ENCODE measurements around the gene VEPH1.
"Not testable (repeated sequence)": the region's sequence is repeated elsewhere in the genome, so short reads cannot be mapped to it uniquely, and the experiment has no call there.

VEPH1 gene

GRCh38 chr3:157353652-157354051 lies 149.6 kb downstream of the VEPH1 start:
- Histone ChIP-seq H3K4me3 (replicated peaks; ENCODE audit: insufficient read depth, low read length) (no peak overlapping the region), H3K27me3 (ENCODE audit: insufficient read depth, poor library complexity, severe bottlenecking) (no peaks in the 10 kb centered on the region), H3K27ac (replicated peaks) (no peak overlapping the region)
- no peak for DNase-seq (ENCODE audit: low read depth in 1 of 2, low spot score in 1 of 2)
- TF ChIP-seq GABPA (IDR thresholded peaks at IDR 0.05; ENCODE audit: low read depth) (no peak), SPI1 (IDR thresholded peaks at IDR 0.05; ENCODE audit: borderline replicate concordance, low read depth) (no peak), POLR2AphosphoS5 (IDR thresholded peaks at IDR 0.05; ENCODE audit: low read depth) (no peak)
- TF ChIP-seq, protein P1, sequence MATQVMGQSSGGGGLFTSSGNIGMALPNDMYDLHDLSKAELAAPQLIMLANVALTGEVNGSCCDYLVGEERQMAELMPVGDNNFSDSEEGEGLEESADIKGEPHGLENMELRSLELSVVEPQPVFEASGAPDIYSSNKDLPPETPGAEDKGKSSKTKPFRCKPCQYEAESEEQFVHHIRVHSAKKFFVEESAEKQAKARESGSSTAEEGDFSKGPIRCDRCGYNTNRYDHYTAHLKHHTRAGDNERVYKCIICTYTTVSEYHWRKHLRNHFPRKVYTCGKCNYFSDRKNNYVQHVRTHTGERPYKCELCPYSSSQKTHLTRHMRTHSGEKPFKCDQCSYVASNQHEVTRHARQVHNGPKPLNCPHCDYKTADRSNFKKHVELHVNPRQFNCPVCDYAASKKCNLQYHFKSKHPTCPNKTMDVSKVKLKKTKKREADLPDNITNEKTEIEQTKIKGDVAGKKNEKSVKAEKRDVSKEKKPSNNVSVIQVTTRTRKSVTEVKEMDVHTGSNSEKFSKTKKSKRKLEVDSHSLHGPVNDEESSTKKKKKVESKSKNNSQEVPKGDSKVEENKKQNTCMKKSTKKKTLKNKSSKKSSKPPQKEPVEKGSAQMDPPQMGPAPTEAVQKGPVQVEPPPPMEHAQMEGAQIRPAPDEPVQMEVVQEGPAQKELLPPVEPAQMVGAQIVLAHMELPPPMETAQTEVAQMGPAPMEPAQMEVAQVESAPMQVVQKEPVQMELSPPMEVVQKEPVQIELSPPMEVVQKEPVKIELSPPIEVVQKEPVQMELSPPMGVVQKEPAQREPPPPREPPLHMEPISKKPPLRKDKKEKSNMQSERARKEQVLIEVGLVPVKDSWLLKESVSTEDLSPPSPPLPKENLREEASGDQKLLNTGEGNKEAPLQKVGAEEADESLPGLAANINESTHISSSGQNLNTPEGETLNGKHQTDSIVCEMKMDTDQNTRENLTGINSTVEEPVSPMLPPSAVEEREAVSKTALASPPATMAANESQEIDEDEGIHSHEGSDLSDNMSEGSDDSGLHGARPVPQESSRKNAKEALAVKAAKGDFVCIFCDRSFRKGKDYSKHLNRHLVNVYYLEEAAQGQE (IDR thresholded peaks at IDR 0.05; ENCODE audit: insufficient replicate concordance, low read depth), result no peak
- TF ChIP-seq, protein P2, sequence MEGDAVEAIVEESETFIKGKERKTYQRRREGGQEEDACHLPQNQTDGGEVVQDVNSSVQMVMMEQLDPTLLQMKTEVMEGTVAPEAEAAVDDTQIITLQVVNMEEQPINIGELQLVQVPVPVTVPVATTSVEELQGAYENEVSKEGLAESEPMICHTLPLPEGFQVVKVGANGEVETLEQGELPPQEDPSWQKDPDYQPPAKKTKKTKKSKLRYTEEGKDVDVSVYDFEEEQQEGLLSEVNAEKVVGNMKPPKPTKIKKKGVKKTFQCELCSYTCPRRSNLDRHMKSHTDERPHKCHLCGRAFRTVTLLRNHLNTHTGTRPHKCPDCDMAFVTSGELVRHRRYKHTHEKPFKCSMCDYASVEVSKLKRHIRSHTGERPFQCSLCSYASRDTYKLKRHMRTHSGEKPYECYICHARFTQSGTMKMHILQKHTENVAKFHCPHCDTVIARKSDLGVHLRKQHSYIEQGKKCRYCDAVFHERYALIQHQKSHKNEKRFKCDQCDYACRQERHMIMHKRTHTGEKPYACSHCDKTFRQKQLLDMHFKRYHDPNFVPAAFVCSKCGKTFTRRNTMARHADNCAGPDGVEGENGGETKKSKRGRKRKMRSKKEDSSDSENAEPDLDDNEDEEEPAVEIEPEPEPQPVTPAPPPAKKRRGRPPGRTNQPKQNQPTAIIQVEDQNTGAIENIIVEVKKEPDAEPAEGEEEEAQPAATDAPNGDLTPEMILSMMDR (IDR thresholded peaks at IDR 0.05; ENCODE audit: insufficient read depth, low read length), result no peak

- no peaks in the 10 kb centered on the region for H3K27me3 ChIP-seq (ENCODE audit: insufficient read depth, poor library complexity, severe bottlenecking)
- no peak overlapping the region for H3K4me3 ChIP-seq (replicated peaks; ENCODE audit: insufficient read depth, low read length)
- DNase-seq (ENCODE audit: low read depth in 1 of 2, low spot score in 1 of 2), result no peak
- H3K27ac ChIP-seq (replicated peaks), result no peak overlapping the region
- TF ChIP-seq SPI1 (IDR thresholded peaks at IDR 0.05; ENCODE audit: borderline replicate concordance, low read depth) (no peak), POLR2AphosphoS5 (IDR thresholded peaks at IDR 0.05; ENCODE audit: low read depth) (no peak), GABPA (IDR thresholded peaks at IDR 0.05; ENCODE audit: low read depth) (no peak)
- TF ChIP-seq, protein P1 (IDR thresholded peaks at IDR 0.05; ENCODE audit: insufficient replicate concordance, low read depth), result no peak
- TF ChIP-seq, protein P2 (IDR thresholded peaks at IDR 0.05; ENCODE audit: insufficient read depth, low read length), result no peak
Measured at GRCh38 chr3:157351981-157352380, 151.2 kb downstream of the VEPH1 start.

DNA sequence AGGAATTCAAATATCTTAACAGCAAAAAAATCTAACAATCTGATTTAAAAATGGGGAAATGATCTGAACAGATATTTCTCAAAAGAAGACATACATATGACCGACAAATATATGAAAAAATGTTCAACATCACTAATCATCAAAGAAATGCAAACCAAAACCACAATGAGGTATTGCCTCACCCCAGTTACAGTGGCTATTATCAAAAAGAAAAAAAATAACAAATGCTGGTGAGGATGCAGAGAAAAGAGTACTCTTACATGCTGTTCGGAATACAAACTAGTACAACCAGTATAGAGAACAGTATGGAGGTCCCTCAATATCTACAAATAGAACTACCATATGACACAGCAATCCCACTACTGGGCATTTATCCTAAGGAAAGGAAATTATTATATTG lies 152.6 kb downstream of the VEPH1 start:
- H3K27me3 ChIP-seq (ENCODE audit: insufficient read depth, poor library complexity, severe bottlenecking); H3K27ac ChIP-seq (replicated peaks); H3K4me3 ChIP-seq (replicated peaks; ENCODE audit: insufficient read depth, low read length); DNase-seq (ENCODE audit: low read depth in 1 of 2, low spot score in 1 of 2): not testable (repeated sequence)

DNA sequence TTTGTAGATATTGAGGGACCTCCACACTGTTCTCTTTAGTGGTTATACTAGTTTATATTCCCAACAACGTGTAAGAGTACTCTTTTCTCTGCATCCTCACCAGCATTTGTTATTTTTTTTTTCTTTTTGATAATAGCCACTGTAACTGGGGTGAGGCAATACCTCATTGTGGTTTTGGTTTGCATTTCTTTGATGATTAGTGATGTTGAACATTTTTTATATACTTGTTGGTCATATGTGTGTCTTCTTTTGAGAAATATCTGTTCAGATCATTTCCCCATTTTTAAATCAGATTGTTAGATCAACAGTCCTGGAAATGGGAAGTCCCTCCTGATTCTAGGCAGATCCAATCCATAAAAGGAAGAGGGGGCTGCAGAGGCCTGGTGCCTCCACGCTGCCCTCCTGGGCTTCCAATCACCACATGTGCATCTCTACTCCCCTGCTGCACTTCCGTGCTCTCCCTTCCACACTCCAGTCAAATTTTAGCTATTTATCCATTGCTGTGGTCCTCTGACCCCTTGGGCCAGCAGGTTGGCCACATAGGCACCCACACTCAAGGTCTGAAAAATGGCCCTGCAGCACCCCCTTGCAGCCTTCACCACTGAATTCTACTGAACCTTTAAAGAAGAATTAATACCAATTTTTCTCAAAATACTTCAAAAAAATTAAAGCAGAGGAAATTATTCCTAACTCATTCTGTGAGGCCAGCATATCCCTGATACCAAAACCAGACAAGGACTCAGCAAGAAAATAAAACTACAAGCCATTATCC lies 154.7 kb downstream of the VEPH1 start:
- H3K27ac ChIP-seq (replicated peaks); DNase-seq (ENCODE audit: low read depth in 1 of 2, low spot score in 1 of 2); H3K4me3 ChIP-seq (replicated peaks; ENCODE audit: insufficient read depth, low read length); H3K27me3 ChIP-seq (ENCODE audit: insufficient read depth, poor library complexity, severe bottlenecking): not testable (repeated sequence)
